ENCODE results near the gene AGAP1. TPM values are rescaled to one million over a fixed set of nuclear protein-coding genes. Genes with fewer than 3 reads are reported as not detected.

The AGAP1 gene
- total RNA-seq, 1 donor from 2014 or later, result 33.4 TPM

DNA sequence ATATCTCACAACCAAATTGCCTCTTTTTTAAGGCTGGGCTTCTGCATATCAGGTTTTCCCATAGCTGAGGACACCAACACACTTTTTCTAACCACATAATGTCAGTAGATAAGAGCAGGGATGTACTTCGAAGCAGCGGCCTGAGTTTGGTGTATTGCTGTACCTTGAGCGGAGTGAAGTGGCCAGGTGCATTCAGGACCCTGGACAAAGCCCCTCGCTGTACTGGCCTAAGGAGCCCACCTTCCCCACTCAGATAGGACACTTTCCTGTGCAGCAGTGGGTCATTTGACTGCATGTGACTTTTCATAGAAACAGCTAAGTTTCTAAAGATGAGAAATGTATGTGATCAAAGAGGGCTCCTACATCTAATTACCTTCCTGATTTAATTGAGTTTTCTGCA, 461.8 kb downstream of the AGAP1 start:
- no peaks in the 10 kb centered on the region for H3K4me1 ChIP-seq
- H3K4me3 ChIP-seq, result no peak overlapping the region
- no peak overlapping the region for H3K27ac ChIP-seq
- ATAC-seq (no peak), DNase-seq (no peak)
- no peaks in the 10 kb centered on the region for H3K9me3 ChIP-seq
- no peaks in the 10 kb centered on the region for H3K27me3 ChIP-seq
- TF ChIP-seq, protein P1, sequence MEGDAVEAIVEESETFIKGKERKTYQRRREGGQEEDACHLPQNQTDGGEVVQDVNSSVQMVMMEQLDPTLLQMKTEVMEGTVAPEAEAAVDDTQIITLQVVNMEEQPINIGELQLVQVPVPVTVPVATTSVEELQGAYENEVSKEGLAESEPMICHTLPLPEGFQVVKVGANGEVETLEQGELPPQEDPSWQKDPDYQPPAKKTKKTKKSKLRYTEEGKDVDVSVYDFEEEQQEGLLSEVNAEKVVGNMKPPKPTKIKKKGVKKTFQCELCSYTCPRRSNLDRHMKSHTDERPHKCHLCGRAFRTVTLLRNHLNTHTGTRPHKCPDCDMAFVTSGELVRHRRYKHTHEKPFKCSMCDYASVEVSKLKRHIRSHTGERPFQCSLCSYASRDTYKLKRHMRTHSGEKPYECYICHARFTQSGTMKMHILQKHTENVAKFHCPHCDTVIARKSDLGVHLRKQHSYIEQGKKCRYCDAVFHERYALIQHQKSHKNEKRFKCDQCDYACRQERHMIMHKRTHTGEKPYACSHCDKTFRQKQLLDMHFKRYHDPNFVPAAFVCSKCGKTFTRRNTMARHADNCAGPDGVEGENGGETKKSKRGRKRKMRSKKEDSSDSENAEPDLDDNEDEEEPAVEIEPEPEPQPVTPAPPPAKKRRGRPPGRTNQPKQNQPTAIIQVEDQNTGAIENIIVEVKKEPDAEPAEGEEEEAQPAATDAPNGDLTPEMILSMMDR (IDR thresholded peaks at IDR 0.05), result no peak
- intact Hi-C loops (cut with DNase I), result no loop called here
- no peaks in the 10 kb centered on the region for H3K36me3 ChIP-seq

DNA sequence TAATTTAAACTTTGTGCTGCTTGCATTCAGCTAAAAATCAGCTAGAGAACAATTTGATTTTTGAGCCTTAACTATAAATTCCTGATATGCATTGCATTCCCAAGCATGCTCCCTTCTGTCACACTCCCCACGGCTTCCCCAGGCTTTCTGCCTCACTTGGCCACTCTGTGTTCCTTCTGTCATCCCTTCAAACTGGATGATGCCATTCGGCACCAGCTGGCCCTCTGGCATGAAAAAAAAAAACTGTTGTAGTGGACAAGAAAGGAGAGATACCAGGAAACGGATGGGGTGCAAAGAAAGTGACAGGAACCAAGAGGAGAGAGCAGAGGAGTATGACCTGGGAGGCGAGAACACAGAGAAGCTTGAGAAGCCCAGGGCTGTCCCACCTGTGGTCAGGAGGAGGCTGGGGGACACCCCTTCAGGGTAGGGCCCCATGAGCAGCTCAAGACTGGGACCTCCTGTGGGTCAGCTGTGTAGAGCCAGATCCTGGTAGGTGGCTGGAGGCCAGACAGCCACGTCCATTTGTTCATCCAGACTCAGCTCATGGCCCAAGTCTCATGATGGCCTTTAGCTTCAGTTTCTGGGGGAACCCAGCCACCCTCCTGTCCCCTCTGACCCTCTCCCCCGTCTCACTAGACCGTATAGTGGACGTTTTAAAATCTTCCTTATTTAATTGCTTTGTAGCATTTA, 462.6 kb downstream of the AGAP1 start:
- H3K4me3 ChIP-seq, result no peak overlapping the region
- H3K27me3 ChIP-seq, result no peaks in the 10 kb centered on the region
- no peak overlapping the region for H3K27ac ChIP-seq
- no peaks in the 10 kb centered on the region for H3K9me3 ChIP-seq
- TF ChIP-seq, protein P1 (IDR thresholded peaks at IDR 0.05), result no peak
- H3K36me3 ChIP-seq, result no peaks in the 10 kb centered on the region
- DNase-seq, result no peak
- intact Hi-C loops (cut with DNase I), result no loop called here
- ATAC-seq, result no peak
- no peaks in the 10 kb centered on the region for H3K4me1 ChIP-seq

DNA sequence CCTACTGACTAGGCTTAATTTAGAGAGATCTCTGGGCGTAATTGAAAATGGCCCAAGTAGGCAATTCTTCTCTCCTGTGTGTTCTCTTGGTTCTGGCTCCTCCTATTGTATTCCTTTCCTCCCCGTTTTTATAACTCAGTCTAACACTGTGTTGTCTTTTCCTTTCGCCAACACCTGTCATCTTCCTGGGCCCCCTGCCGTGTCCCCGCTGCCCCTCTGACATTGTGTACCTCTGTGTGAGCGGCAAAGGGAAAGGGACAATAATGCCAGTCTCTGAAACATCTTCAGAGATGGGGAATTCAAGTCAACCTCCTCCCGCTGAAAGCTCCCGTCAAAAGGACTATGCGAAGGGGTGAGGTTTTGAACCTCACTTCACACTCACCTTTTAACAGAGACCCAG, 463.4 kb downstream of the AGAP1 start:
- H3K27me3 ChIP-seq, result no peaks in the 10 kb centered on the region
- H3K4me1 ChIP-seq, result no peaks in the 10 kb centered on the region
- intact Hi-C loops (cut with DNase I), result no loop called here
- no peaks in the 10 kb centered on the region for H3K9me3 ChIP-seq
- no peak for DNase-seq
- no peak for ATAC-seq
- H3K4me3 ChIP-seq, result no peak overlapping the region
- H3K27ac ChIP-seq, result no peak overlapping the region
- TF ChIP-seq, protein P1 (IDR thresholded peaks at IDR 0.05), result no peak
- no peaks in the 10 kb centered on the region for H3K36me3 ChIP-seq

DNA sequence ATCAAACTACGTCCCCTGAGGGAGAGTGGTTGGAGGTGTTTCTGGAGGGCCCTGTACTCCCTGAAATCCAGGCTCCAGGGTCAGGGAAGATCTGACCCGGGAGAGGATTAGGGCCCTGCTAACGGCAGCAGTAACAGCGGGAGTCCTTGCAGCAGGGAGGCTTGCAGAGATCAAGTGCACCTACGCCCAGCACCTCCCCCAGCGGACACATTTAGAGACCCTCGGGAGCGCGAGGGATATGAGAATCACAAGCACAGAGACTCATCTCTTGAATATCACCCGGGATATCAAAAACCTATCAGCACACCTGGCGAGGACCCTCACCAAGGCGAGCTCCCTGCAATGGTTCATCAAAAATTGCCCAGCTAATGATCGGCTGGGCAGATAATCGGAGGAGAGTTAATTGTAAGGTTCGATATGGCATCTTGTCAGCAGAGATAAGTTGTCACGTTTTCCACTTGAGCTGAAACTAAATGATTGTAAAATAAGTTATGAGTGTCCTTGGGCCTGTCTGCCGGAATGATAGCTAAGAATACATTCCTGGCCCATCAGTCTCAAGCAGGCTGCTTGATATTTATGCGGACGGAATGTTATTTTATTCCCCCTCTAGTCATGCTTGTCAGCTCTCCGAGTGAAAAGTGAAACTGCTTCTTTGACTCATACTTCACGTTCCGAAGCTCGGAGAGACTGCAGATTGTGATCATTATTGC, 464.5 kb downstream of the AGAP1 start:
- Histone ChIP-seq H3K27me3 (no peaks in the 10 kb centered on the region), H3K36me3 (no peaks in the 10 kb centered on the region), H3K4me3 (no peak overlapping the region), H3K27ac (no peak overlapping the region), H3K4me1 (no peaks in the 10 kb centered on the region), H3K9me3 (no peaks in the 10 kb centered on the region)
- ATAC-seq (no peak), DNase-seq (no peak)
- intact Hi-C loops (cut with DNase I), result no loop called here
- TF ChIP-seq, protein P1 (IDR thresholded peaks at IDR 0.05), result no peak

DNA sequence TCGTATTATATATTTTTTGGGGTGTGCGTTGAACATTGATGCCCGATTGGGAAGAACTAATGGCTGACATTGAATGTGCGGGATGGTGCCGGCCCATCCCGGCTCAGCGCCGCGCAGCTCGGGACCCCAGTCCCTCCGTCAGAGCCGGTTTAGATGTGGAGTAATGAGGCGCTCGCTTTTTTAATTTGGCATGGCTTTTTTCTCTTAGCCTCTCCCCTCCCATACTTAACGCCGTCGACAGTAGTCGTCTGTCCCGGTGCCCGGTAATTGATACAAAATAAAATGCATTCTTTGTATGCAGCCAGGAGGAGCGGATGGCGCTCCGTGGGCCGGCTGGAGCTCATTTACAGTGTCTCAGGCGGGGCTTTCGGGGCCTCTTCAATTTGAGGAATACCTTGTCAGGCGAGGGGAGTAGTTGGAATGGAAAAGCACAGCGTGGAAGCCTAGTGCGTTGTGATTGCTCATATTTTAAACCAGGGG, 465.1 kb downstream of the AGAP1 start:
- Histone ChIP-seq H3K4me1 (no peaks in the 10 kb centered on the region), H3K9me3 (no peaks in the 10 kb centered on the region), H3K4me3 (no peak overlapping the region), H3K27ac (no peak overlapping the region), H3K36me3 (no peaks in the 10 kb centered on the region), H3K27me3 (no peaks in the 10 kb centered on the region)
- DNase-seq (no peak), ATAC-seq (no peak)
- TF ChIP-seq, protein P1 (IDR thresholded peaks at IDR 0.05), result no peak
- intact Hi-C loops (cut with DNase I), result no loop called here
